Thoracic aorta (tissue), 2 donors: ENCODE measurements around the gene CCNB3. TPM values are rescaled to one million over a fixed set of nuclear protein-coding genes. Genes with fewer than 3 reads are reported as not detected.

Source experiments
- ATAC-seq: fragments of 150-250 bp; one replicate; pipeline ENCODE4 v1.8.0; 2017; ENCODE audit warnings: low read depth; ENCODE audit not compliant: insufficient number of reproducible peaks, low FRiP score
- DNase-seq: peaks from one replicate; pipeline ENCODE4 v3.0.0-alpha.2; 2020; ENCODE audit warnings: low spot score
- H3K27ac ChIP-seq, 2 donors: fragments of 200-600 bp; sonication (generic); 1 replicate in 1 of 2; 2 replicates in 1 of 2; pipeline ENCODE4 v1.5.1; 2016; ENCODE audit warnings: mild to moderate bottlenecking in 2 of 2, moderate library complexity in 2 of 2
- H3K27me3 ChIP-seq: fragments of 200-600 bp; sonication (generic); replicated peaks from 2 replicates; pipeline ENCODE4 v1.6.0; 2016; ENCODE audit warnings: mild to moderate bottlenecking; ENCODE audit not compliant: insufficient read depth
- H3K36me3 ChIP-seq: fragments of 200-600 bp; sonication (generic); one replicate; pipeline ENCODE4 v1.5.1; 2016
- H3K4me1 ChIP-seq, 2 donors: fragments of 200-600 bp; sonication (generic); 1 replicate in 1 of 2; 2 replicates in 1 of 2; pipeline versions ENCODE4 v1.5.1 to v1.6.0; 2016; ENCODE audit warnings: low read depth in 2 of 2, mild to moderate bottlenecking in 1 of 2; ENCODE audit not compliant: control insufficient read depth in 1 of 2
- H3K4me3 ChIP-seq: fragments of 200-600 bp; sonication (generic); 2 replicates; pipeline ENCODE4 v1.5.1; 2016; ENCODE audit warnings: mild to moderate bottlenecking
- H3K9me3 ChIP-seq: fragments of 200-600 bp; sonication (generic); 2 replicates; pipeline ENCODE4 v1.5.1; 2016
- CTCF ChIP-seq: fragments of 200-600 bp; sonication (generic); IDR thresholded peaks from one replicate; pipeline ENCODE4 v1.5.1; 2019; ENCODE audit warnings: antibody characterized with exemption
- total RNA-seq, 2 donors: library from RNA; depleted of rRNA; stranded (reverse); fragments of >200 nt; gene quantifications; one replicate each; pipeline versions ENCODE4 v1.1.0 to v1.2.3, GENCODE V29; 2016

Gene CCNB3
- total RNA-seq, 2 donors from 2014 or later, result 0.21 TPM; not detected in 1

- no peaks in the 10 kb centered on the region for H3K27me3 ChIP-seq
- no peak for TF ChIP-seq CTCF
- no peaks in the 10 kb centered on the region for H3K9me3 ChIP-seq
- no peaks in the 10 kb centered on the region for H3K36me3 ChIP-seq
- no peaks in the 10 kb centered on the region for H3K4me1 ChIP-seq
- no peak overlapping the region for H3K27ac ChIP-seq
- no peak for DNase-seq
- no peak for ATAC-seq
- no peak overlapping the region for H3K4me3 ChIP-seq
Observed at GRCh38 chrX:50183891-50184290, 20.7 kb upstream of the CCNB3 start.

GRCh38 chrX:50188859-50189600, 15.5 kb upstream of the CCNB3 start:
- TF ChIP-seq CTCF, result no peak
- no peak overlapping the region for H3K27ac ChIP-seq
- no peak for ATAC-seq

GRCh38 chrX:50198348-50198747, 6.2 kb upstream of the CCNB3 start:
- H3K27me3 ChIP-seq, result no peaks in the 10 kb centered on the region
- no peaks in the 10 kb centered on the region for H3K36me3 ChIP-seq
- no peaks in the 10 kb centered on the region for H3K4me1 ChIP-seq
- H3K4me3 ChIP-seq, result no peak overlapping the region
- DNase-seq (no peak), ATAC-seq (no peak)
- no peaks in the 10 kb centered on the region for H3K9me3 ChIP-seq
- no peak overlapping the region for H3K27ac ChIP-seq
- no peak for TF ChIP-seq CTCF

More at GRCh38 chrX:50188859-50189600, 15.5 kb upstream of the CCNB3 start:
- no peaks in the 10 kb centered on the region for H3K27me3 ChIP-seq
- no peak overlapping the region for H3K4me3 ChIP-seq
- DNase-seq, result no peak
- H3K9me3 ChIP-seq, result no peaks in the 10 kb centered on the region
- no peaks in the 10 kb centered on the region for H3K4me1 ChIP-seq
- H3K36me3 ChIP-seq, result no peaks in the 10 kb centered on the region

DNA sequence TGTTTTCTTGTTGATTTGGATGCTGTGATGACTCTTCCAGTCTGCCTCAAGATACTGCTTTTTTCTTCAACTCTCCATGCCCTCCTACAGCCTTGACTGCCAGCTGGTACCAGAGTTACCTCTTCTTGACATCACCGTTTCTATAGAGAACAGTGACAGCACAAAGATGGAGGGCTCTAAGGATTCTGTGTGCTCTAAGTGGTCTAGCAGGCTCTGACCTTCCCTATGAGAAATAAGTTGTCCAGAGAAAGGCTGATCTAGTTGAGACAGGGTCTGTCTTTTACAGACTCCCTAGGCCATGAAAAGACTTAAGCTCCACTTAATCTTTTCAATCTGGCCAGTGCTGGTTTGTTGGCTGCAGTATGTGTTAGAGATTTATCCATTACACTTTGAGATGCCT, 3.7 kb upstream of the CCNB3 start, which contains the start of gene AKAP4:
Gene AKAP4 (minus strand): TSS at position 101 of the 400 bp plus-strand sequence. CDS start 118 bp downstream, outside the sequence.
- no peak for ATAC-seq
- no peaks in the 10 kb centered on the region for H3K27me3 ChIP-seq

GRCh38 chrX:50202539-50202938, 2.0 kb upstream of the CCNB3 start:
- no peak for DNase-seq
- H3K27ac ChIP-seq, result no peak overlapping the region

More for the DNA sequence above, 3.7 kb upstream of the CCNB3 start, which contains the start of gene AKAP4:
- Histone ChIP-seq H3K9me3 (no peaks in the 10 kb centered on the region), H3K27ac (no peak within 1 kb of the TSS), H3K4me3 (no peak within 1 kb of the TSS), H3K36me3 (no peaks in the 10 kb centered on the region), H3K4me1 (no peaks in the 10 kb centered on the region)
- TF ChIP-seq CTCF, result no peak
- no peak for DNase-seq

More at GRCh38 chrX:50202539-50202938, 2.0 kb upstream of the CCNB3 start:
- no peak for ATAC-seq
- H3K4me3 ChIP-seq, result no peak overlapping the region
- no peak for TF ChIP-seq CTCF
- H3K4me1 ChIP-seq, result no peaks in the 10 kb centered on the region
- H3K27me3 ChIP-seq, result no peaks in the 10 kb centered on the region
- no peaks in the 10 kb centered on the region for H3K9me3 ChIP-seq
- H3K36me3 ChIP-seq, result no peaks in the 10 kb centered on the region
